ENCODE results near the gene CAPN10.
A peak's percentile ranks its signal among the peaks of the same experiment; 100 is the strongest.
"Not testable (repeated sequence)": the region's sequence is repeated elsewhere in the genome, so short reads cannot be mapped to it uniquely, and the experiment has no call there.

The CAPN10 gene

DNA sequence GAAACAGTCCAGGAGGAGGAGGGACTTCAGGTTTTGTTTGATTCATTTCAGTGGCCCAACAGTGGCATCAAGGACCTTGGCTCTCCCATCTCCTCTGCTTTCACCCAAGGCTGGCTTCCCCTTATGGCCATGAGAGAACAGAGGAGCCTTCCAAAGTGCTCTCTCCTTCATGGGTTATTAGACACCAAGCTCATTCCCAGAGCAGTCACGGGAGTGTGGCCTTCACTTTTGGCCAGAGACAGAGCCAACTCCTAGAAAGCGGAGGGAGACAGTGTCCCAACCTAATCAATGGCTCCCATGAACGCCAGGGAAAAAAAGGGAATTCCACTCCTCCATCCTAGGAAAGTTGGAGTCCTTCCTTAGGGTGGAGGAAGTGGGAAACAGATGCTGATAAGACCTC lies 27.2 kb upstream of the CAPN10 start:
- no peak for DNase-seq (ENCODE audit: low read depth in 2 of 2)
- H3K4me3 ChIP-seq (replicated peaks in 1 of 2; ENCODE audit: low read depth in 2 of 2, low read length in 2 of 2) = no peak overlapping the region
- TF ChIP-seq, protein P1, sequence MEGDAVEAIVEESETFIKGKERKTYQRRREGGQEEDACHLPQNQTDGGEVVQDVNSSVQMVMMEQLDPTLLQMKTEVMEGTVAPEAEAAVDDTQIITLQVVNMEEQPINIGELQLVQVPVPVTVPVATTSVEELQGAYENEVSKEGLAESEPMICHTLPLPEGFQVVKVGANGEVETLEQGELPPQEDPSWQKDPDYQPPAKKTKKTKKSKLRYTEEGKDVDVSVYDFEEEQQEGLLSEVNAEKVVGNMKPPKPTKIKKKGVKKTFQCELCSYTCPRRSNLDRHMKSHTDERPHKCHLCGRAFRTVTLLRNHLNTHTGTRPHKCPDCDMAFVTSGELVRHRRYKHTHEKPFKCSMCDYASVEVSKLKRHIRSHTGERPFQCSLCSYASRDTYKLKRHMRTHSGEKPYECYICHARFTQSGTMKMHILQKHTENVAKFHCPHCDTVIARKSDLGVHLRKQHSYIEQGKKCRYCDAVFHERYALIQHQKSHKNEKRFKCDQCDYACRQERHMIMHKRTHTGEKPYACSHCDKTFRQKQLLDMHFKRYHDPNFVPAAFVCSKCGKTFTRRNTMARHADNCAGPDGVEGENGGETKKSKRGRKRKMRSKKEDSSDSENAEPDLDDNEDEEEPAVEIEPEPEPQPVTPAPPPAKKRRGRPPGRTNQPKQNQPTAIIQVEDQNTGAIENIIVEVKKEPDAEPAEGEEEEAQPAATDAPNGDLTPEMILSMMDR (IDR thresholded peaks at IDR 0.05; ENCODE audit: low read depth, low read length) = no peak

DNA sequence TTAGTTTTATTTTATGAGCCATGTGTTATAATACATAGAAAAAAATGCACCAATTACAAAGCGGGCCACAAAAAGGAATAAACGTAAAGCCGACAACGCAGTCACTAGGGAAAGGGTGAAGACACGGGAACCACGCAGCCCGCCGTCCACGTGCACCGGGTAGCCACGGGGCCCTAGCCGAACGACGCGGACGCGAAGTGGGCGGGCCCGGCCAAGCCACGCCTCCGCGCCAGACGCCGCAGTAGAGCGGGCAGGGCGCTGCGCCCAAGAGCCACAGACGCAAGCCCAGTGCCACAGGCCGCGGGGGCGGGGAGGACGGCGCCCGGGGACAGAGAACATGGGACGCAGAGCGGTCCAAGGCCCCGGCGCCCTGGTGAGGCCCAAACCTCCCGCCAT lies 26.5 kb upstream of the CAPN10 start, which contains the start of gene DUSP28:
Gene DUSP28 (plus strand): TSS at position 274 of the 396 bp plus-strand sequence. CDS start 328 bp downstream, outside the sequence.
- DNase-seq (ENCODE audit: low read depth in 2 of 2) = peak; percentile 87 to 89
- H3K4me3 ChIP-seq (replicated peaks in 1 of 2; ENCODE audit: low read depth in 2 of 2, low read length in 2 of 2) = peak within 1 kb of the TSS; percentile 60 to 72
- TF ChIP-seq, protein P1 (IDR thresholded peaks at IDR 0.05; ENCODE audit: low read depth, low read length) = no peak

DNA sequence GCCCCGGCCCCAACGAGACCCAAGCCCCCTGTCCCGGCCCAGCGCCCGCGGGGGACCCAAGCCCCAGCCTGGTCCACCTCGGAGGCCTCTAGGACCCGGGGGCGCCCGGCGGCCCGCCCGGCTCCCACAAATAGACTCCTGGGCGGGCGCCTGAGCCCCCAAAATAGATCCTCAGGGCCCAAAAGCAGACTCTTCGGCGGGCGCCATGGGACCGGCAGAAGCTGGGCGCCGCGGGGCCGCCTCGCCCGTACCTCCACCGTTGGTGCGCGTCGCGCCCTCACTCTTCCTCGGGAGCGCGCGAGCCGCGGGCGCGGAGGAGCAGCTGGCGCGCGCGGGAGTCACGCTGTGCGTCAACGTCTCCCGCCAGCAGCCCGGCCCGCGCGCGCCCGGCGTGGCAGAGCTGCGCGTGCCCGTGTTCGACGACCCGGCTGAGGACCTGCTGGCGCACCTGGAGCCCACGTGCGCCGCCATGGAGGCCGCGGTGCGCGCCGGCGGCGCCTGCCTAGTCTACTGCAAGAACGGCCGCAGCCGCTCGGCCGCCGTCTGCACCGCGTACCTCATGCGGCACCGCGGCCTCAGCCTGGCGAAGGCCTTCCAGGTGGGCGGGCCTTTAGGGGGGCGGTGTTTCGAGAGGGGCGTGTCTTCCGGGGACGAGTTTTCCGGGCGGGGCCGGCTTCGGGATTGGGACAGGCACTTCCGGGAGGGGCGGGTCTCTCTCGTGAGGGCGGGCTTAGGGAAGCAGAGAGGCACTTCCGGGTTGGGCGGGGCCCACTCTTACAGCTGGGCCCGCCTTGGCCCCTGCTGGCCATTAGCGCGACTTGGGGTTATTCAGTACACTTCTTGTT lies 25.8 kb upstream of the CAPN10 start:
- peak; percentile 98 to 99 for DNase-seq (ENCODE audit: low read depth in 2 of 2)
- peak overlapping the region; percentile 60 to 72 for H3K4me3 ChIP-seq (replicated peaks in 1 of 2; ENCODE audit: low read depth in 2 of 2, low read length in 2 of 2)
- TF ChIP-seq, protein P1 (IDR thresholded peaks at IDR 0.05; ENCODE audit: low read depth, low read length) = peak; percentile 32

DNA sequence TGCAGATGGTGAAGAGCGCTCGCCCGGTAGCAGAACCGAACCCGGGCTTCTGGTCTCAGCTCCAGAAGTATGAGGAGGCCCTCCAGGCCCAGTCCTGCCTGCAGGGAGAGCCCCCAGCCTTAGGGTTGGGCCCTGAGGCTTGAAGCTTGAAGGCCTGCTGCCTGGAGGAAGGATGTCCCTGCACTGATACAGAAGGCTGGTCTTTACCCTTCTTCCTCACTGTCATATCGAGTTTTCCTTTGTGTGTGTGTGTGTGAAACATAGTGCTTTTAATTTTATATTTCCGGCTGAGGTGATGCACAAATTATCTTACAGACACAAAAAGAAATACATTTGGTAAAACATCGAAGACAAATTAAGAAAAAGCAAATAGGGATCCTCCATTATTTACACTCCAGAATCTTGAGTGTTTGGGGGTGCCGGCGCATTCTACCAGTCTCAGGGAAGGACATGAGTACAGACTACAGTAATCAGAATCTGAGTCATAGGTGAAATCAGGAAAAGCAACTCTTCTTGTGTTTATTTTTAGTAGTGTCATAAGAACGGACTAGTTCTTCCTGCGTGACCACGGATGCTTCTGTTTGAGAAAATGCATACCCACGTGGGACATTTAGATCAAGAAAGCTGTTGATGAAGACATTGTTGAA lies 25.1 kb upstream of the CAPN10 start:
- TF ChIP-seq, protein P1 (IDR thresholded peaks at IDR 0.05; ENCODE audit: low read depth, low read length) = no peak
- DNase-seq (ENCODE audit: low read depth in 2 of 2) = peak; percentile 58 to 86
- peak overlapping the region; percentile 60 to 67 for H3K4me3 ChIP-seq (replicated peaks in 1 of 2; ENCODE audit: low read depth in 2 of 2, low read length in 2 of 2)

DNA sequence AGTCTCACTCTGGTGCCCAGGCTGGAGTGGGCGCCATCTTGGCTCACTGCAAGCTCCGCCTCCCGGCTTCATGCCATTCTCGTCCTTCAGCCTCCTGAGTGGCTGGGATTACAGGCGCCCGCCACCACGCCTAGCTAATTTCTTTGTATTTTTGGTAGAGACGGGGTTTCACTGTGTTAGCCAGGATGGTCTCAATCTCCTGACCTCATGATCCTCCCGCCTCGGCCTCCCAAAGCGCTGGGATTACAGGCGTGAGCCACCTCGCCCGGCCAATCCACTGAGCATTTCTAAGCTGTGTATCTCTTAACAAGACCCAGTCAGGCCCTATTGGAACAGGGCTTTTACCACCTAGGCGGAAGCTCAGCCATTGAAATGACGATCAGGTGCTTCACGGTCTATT lies 23.3 kb upstream of the CAPN10 start:
- not testable (repeated sequence) for DNase-seq (ENCODE audit: low read depth in 2 of 2); H3K4me3 ChIP-seq (replicated peaks in 1 of 2; ENCODE audit: low read depth in 2 of 2, low read length in 2 of 2)

DNA sequence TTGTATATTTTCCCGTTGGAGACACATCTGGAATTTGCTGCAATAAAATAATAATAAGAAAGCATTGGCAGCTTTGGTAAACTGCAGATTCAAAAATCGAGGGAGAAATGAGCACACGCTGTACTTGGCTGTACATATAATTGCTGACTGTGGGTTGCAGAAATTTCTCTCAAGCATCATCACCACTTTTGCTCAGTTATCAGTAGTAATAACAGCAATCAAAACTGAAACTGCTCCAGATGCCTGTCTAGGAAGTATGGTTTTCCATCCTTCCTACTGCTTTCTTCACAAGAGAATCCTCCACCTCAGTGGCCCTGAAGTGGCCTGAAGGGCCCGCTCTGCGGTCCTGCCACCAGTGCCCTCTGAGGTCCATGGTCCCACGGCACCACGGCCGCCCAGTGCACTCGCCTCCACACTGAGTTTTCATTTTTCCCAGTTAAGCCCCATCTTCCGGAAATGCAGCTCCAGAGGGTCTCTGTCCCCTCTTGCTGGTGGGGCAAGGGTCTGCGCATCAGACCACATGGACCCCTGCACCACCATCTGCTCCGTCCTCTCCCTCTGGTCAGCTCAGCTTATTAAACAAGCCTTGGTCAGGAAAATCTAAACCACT lies 22.5 kb upstream of the CAPN10 start:
- TF ChIP-seq, protein P1 (IDR thresholded peaks at IDR 0.05; ENCODE audit: low read depth, low read length) = no peak
- no peak for DNase-seq (ENCODE audit: low read depth in 2 of 2)
- no peak overlapping the region for H3K4me3 ChIP-seq (replicated peaks in 1 of 2; ENCODE audit: low read depth in 2 of 2, low read length in 2 of 2)
